Liver (tissue), 3 donors: ENCODE data around the gene NHP2.

ENCODE experiments used
- FOXA2 ChIP-seq: IDR thresholded peaks from 2 replicates; pipeline ENCODE4 v1.6.1; 2016; ENCODE audit warnings: antibody characterized with exemption
- RAD21 ChIP-seq, 2 donors: IDR thresholded peaks; 2 replicates each; pipeline ENCODE4 v1.6.1; 2016; ENCODE audit warnings: antibody characterized with exemption in 2 of 2, mild to moderate bottlenecking in 2 of 2
- RXRA ChIP-seq, 2 donors: IDR thresholded peaks; 2 replicates each; pipeline ENCODE4 v1.6.1; 2017 to 2018; ENCODE audit warnings: antibody characterized with exemption in 2 of 2, mild to moderate bottlenecking in 1 of 2
- TAF1 ChIP-seq: conservative IDR thresholded peaks from 2 replicates; pipeline ENCODE4 v1.6.1; 2016; ENCODE audit warnings: antibody characterized with exemption, mild to moderate bottlenecking
- TF ChIP-seq, protein P1 (sequence below): IDR thresholded peaks from 2 replicates; pipeline ENCODE4 v1.6.1; 2016; ENCODE audit warnings: antibody characterized with exemption, mild to moderate bottlenecking
- TF ChIP-seq, protein P2 (sequence below): fragments of 150-350 bp; IDR thresholded peaks from 2 replicates; pipeline ENCODE4 v1.5.1; 2017; ENCODE audit warnings: improper control_type of control experiment, low read depth, low read length; ENCODE audit not compliant: missing input control
- donor health status: healthy.
- donor health status: healthy.

DNA sequence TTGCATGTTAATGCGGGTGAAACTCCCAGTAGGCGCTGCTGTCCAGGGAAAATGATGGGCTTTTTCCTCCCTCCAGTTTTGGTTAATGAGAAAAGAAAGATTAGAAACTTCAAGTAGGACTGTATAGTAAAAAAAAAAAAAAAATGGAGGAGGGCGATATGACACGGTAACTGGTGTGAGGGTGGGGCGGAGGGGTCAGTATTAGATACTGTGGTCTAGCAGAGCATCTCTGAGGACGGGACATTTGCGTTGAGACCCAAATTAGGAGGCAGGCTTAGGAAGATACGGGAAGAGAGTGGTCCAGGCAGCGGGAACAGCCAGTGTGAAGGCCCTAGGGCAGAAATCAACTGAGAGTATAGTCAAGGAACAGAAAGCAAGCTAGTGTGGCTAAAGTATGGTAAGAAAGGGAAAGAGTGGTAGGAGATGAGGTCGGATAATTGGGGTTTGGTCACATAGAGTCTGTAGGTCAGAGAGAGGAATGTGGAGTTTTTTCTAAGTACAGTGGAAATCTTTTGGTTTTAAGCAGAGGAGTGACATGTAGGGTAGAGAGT is 22.2 kb downstream of the NHP2 start:
- TF ChIP-seq, protein P1, sequence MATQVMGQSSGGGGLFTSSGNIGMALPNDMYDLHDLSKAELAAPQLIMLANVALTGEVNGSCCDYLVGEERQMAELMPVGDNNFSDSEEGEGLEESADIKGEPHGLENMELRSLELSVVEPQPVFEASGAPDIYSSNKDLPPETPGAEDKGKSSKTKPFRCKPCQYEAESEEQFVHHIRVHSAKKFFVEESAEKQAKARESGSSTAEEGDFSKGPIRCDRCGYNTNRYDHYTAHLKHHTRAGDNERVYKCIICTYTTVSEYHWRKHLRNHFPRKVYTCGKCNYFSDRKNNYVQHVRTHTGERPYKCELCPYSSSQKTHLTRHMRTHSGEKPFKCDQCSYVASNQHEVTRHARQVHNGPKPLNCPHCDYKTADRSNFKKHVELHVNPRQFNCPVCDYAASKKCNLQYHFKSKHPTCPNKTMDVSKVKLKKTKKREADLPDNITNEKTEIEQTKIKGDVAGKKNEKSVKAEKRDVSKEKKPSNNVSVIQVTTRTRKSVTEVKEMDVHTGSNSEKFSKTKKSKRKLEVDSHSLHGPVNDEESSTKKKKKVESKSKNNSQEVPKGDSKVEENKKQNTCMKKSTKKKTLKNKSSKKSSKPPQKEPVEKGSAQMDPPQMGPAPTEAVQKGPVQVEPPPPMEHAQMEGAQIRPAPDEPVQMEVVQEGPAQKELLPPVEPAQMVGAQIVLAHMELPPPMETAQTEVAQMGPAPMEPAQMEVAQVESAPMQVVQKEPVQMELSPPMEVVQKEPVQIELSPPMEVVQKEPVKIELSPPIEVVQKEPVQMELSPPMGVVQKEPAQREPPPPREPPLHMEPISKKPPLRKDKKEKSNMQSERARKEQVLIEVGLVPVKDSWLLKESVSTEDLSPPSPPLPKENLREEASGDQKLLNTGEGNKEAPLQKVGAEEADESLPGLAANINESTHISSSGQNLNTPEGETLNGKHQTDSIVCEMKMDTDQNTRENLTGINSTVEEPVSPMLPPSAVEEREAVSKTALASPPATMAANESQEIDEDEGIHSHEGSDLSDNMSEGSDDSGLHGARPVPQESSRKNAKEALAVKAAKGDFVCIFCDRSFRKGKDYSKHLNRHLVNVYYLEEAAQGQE: no peak
- no peak for TF ChIP-seq RAD21 (IDR thresholded peaks at IDR 0.05)
- TF ChIP-seq TAF1: no peak
- TF ChIP-seq, protein P2, sequence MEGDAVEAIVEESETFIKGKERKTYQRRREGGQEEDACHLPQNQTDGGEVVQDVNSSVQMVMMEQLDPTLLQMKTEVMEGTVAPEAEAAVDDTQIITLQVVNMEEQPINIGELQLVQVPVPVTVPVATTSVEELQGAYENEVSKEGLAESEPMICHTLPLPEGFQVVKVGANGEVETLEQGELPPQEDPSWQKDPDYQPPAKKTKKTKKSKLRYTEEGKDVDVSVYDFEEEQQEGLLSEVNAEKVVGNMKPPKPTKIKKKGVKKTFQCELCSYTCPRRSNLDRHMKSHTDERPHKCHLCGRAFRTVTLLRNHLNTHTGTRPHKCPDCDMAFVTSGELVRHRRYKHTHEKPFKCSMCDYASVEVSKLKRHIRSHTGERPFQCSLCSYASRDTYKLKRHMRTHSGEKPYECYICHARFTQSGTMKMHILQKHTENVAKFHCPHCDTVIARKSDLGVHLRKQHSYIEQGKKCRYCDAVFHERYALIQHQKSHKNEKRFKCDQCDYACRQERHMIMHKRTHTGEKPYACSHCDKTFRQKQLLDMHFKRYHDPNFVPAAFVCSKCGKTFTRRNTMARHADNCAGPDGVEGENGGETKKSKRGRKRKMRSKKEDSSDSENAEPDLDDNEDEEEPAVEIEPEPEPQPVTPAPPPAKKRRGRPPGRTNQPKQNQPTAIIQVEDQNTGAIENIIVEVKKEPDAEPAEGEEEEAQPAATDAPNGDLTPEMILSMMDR: no peak
- no peak for TF ChIP-seq FOXA2
- no peak for TF ChIP-seq RXRA (IDR thresholded peaks at IDR 0.05)
